HG03103 (cell line): ENCODE results near the gene SLC50A1.

Source experiments
- ATAC-seq: cut with Tn5 transposase; IDR thresholded peaks from one replicate; pipeline ENCODE4 v1.9.1; 2021; ENCODE audit warnings: low read depth; ENCODE audit not compliant: unreplicated experiment

Gene SLC50A1

GRCh38 chr1:155135415-155136028 lies at the start of gene SLC50A1:
TSS of gene SLC50A1 (plus strand) at chr1:155135852. CDS start at chr1:155135912, 60 bp downstream.
- peak; percentile 53 for ATAC-seq

GRCh38 chr1:155086128-155086741 lies 49.4 kb upstream of the SLC50A1 start:
- no peak for ATAC-seq

- ATAC-seq = no peak
Observed at GRCh38 chr1:155086856-155087535, 48.7 kb upstream of the SLC50A1 start.

GRCh38 chr1:155091071-155092051 lies 44.3 kb upstream of the SLC50A1 start:
- no peak for ATAC-seq

- ATAC-seq = no peak
Observed at GRCh38 chr1:155092131-155092530, 43.5 kb upstream of the SLC50A1 start.

GRCh38 chr1:155092641-155093040 lies 43.0 kb upstream of the SLC50A1 start:
- no peak for ATAC-seq

- ATAC-seq = no peak
Observed at GRCh38 chr1:155093911-155094621, 41.6 kb upstream of the SLC50A1 start.

- no peak for ATAC-seq
Observed at GRCh38 chr1:155094622-155094948, 41.1 kb upstream of the SLC50A1 start.

GRCh38 chr1:155099331-155099730 lies 36.3 kb upstream of the SLC50A1 start:
- ATAC-seq = no peak

- no peak for ATAC-seq
Observed at GRCh38 chr1:155103325-155103724, 32.3 kb upstream of the SLC50A1 start.

GRCh38 chr1:155104605-155105534 lies 30.8 kb upstream of the SLC50A1 start:
- no peak for ATAC-seq

- no peak for ATAC-seq
Observed at GRCh38 chr1:155105604-155106011, 30.0 kb upstream of the SLC50A1 start.

- no peak for ATAC-seq
Observed at GRCh38 chr1:155106862-155107261, 28.8 kb upstream of the SLC50A1 start.

- no peak for ATAC-seq
Observed at GRCh38 chr1:155107309-155108264, 28.1 kb upstream of the SLC50A1 start.

- no peak for ATAC-seq
Observed at GRCh38 chr1:155108296-155108695, 27.4 kb upstream of the SLC50A1 start.

- ATAC-seq = no peak
Observed at GRCh38 chr1:155110381-155110780, 25.3 kb upstream of the SLC50A1 start.

GRCh38 chr1:155110826-155111225 lies 24.8 kb upstream of the SLC50A1 start:
- no peak for ATAC-seq

- ATAC-seq = no peak
Observed at GRCh38 chr1:155113450-155113980, 22.1 kb upstream of the SLC50A1 start.
